Transverse colon (tissue), 4 donors: ENCODE results near the gene MYLK.

ENCODE experiments used
- EP300 ChIP-seq: sonication (generic); formaldehyde crosslinking; IDR thresholded peaks from one replicate; pipeline ENCODE4 v1.6.1; 2017; ENCODE audit warnings: antibody characterized with exemption, low read depth
- POLR2AphosphoS5 ChIP-seq, 3 donors: sonication (generic); formaldehyde crosslinking; IDR thresholded peaks; one replicate each; pipeline ENCODE4 v1.6.1; 2016; ENCODE audit warnings: antibody characterized with exemption in 3 of 3
- TF ChIP-seq, protein P1 (sequence below), 5 experiments: fragments of 200-600 bp in 3 of 5; fragments of 450-650 bp in 2 of 5; sonication (generic) in 3 of 5; IDR thresholded peaks; 1 replicate in 2 of 5; 2 replicates in 3 of 5; pipeline ENCODE4 v1.5.1; 2016 to 2017; ENCODE audit warnings: antibody characterized with exemption in 5 of 5, inconsistent platforms in 3 of 5, mild to moderate bottlenecking in 2 of 5, moderate library complexity in 1 of 5

- peak; percentile 70 for TF ChIP-seq EP300
- TF ChIP-seq, protein P1, sequence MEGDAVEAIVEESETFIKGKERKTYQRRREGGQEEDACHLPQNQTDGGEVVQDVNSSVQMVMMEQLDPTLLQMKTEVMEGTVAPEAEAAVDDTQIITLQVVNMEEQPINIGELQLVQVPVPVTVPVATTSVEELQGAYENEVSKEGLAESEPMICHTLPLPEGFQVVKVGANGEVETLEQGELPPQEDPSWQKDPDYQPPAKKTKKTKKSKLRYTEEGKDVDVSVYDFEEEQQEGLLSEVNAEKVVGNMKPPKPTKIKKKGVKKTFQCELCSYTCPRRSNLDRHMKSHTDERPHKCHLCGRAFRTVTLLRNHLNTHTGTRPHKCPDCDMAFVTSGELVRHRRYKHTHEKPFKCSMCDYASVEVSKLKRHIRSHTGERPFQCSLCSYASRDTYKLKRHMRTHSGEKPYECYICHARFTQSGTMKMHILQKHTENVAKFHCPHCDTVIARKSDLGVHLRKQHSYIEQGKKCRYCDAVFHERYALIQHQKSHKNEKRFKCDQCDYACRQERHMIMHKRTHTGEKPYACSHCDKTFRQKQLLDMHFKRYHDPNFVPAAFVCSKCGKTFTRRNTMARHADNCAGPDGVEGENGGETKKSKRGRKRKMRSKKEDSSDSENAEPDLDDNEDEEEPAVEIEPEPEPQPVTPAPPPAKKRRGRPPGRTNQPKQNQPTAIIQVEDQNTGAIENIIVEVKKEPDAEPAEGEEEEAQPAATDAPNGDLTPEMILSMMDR (IDR thresholded peaks at IDR 0.05) = no peak
- peak; percentile 75 to 86 (median 80) for TF ChIP-seq POLR2AphosphoS5 (IDR thresholded peaks at IDR 0.05)
These were observed 223.2 kb downstream of the MYLK start for GRCh38 chr3:123660900-123661299.
